Fibroblast of mammary gland (primary cell): ENCODE measurements around the gene DYSF.

Source experiments
- DNase-seq: peaks from one replicate; pipeline ENCODE4 v3.0.0-alpha.2; 2010; ENCODE audit warnings: low read depth
- H3K4me3 ChIP-seq: 2 replicates; pipeline ENCODE4 v1.5.1; 2011; ENCODE audit warnings: low read depth, mild to moderate bottlenecking, low read length, moderate library complexity; ENCODE audit not compliant: control insufficient read depth
- CTCF ChIP-seq: conservative IDR thresholded peaks from 2 replicates; pipeline ENCODE4 v1.5.1; 2011; ENCODE audit warnings: low read depth, low read length, inconsistent platforms; ENCODE audit not compliant: control insufficient read depth, insufficient read depth

DYSF gene

GRCh38 chr2:71587509-71588073, 134.2 kb downstream of the DYSF start:
- DNase-seq, result no peak
- no peak overlapping the region for H3K4me3 ChIP-seq
- no peak for TF ChIP-seq CTCF

GRCh38 chr2:71588497-71589170, 135.3 kb downstream of the DYSF start:
- H3K4me3 ChIP-seq, result no peak overlapping the region
- TF ChIP-seq CTCF, result no peak
- no peak for DNase-seq

GRCh38 chr2:71589763-71590162, 136.4 kb downstream of the DYSF start:
- no peak overlapping the region for H3K4me3 ChIP-seq
- no peak for TF ChIP-seq CTCF
- DNase-seq, result no peak

- H3K4me3 ChIP-seq, result no peak overlapping the region
- DNase-seq, result no peak
- TF ChIP-seq CTCF, result no peak
Measured at GRCh38 chr2:71591044-71591443, 137.7 kb downstream of the DYSF start.

- no peak for DNase-seq
- TF ChIP-seq CTCF, result no peak
- no peak overlapping the region for H3K4me3 ChIP-seq
Measured at GRCh38 chr2:71592181-71592711, 138.9 kb downstream of the DYSF start.

GRCh38 chr2:71595569-71595968, 142.2 kb downstream of the DYSF start:
- DNase-seq, result no peak

More at GRCh38 chr2:71595569-71595968, 142.2 kb downstream of the DYSF start:
- no peak overlapping the region for H3K4me3 ChIP-seq
- no peak for TF ChIP-seq CTCF
